Measurements from ENCODE around the gene CHORDC1.

The CHORDC1 gene

DNA sequence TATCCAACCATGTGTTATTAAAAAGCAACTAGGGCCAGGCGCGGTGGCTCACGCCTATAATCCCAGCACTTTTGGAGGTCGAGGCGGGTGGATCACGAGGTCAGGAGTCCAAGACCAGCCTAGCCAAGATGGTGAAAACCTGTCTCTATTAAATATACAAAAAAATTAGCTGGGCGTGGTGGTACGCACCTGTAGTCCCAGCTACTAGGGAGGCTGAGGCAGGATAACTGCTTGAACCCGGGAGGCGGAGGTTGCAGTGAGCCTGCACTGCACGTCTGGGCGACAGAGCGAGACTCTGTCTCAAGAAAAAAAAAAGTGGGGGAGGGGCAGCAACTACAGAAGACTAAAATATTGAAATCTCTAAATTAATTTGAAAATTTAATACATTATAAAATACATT is 18.4 kb downstream of the CHORDC1 start:
- DNase-seq (ENCODE audit: low read depth in 2 of 2) = no peak
- TF ChIP-seq CTCF (IDR thresholded peaks at IDR 0.05; ENCODE audit: low read depth, low read length) = no peak
- no peak overlapping the region for H3K4me3 ChIP-seq (replicated peaks in 1 of 2; ENCODE audit: low read depth in 2 of 2, low read length in 2 of 2)

GRCh38 chr11:90202342-90202741 is 20.5 kb downstream of the CHORDC1 start:
- no peak for DNase-seq (ENCODE audit: low read depth in 2 of 2)
- TF ChIP-seq CTCF (IDR thresholded peaks at IDR 0.05; ENCODE audit: low read depth, low read length) = no peak
- H3K4me3 ChIP-seq (replicated peaks in 1 of 2; ENCODE audit: low read depth in 2 of 2, low read length in 2 of 2) = no peak overlapping the region

DNA sequence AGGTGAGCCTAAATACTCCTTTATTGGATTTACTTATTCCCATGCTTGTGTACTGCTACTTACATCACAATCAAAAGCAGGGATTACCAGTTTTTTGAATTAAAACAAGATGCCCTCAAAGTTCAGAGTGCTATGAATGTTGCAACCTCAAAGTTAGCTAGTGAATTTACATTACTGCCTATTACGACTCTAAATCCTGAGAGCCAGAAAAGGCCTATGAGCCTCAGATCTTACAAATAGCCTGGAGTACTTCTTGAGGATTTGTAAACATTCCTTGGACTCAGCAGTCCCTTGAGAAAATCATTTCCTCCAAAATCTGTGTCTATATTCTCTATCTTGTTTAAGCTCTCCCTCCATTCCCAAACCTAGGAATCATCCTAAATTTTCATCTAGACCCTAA is 25.5 kb downstream of the CHORDC1 start:
- DNase-seq (ENCODE audit: low read depth in 2 of 2) = no peak

DNA sequence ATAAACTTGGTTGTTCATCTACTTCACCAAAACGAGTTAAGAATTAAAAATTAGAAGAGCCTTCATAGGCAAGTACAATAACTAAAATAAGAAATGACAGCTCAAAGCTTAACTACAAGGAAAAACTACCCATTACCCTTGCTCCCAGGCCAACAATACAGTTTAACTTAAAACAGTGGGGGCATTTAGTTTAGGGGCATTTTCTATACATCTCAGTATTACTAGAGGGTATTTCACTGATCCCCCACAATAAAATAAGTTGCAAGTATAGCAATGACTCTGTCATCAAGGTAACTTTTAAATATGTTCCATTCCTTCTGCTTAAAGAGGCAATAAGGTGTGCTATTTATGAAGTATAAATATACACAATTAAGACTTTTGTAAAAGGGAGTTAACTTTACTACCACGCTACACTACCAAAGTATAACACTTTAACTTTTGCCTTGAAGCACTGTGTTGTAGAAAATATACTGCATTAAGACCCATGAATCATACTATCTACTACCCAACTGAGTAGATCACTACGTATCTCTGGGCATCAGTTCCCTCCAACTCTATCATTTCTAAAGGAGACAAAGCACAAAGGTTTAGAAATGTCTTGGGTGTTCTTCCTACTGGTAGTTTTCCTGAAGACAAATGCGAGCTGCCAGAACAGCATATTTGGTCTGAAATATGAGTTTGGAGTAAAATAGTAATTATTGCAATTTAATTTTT is 29.8 kb downstream of the CHORDC1 start:
- TF ChIP-seq CTCF (IDR thresholded peaks at IDR 0.05; ENCODE audit: low read depth, low read length) = no peak
- H3K4me3 ChIP-seq (replicated peaks in 1 of 2; ENCODE audit: low read depth in 2 of 2, low read length in 2 of 2) = no peak overlapping the region
- no peak for DNase-seq (ENCODE audit: low read depth in 2 of 2)

More for the DNA sequence above, 25.5 kb downstream of the CHORDC1 start:
- TF ChIP-seq CTCF (IDR thresholded peaks at IDR 0.05; ENCODE audit: low read depth, low read length) = no peak
- H3K4me3 ChIP-seq (replicated peaks in 1 of 2; ENCODE audit: low read depth in 2 of 2, low read length in 2 of 2) = no peak overlapping the region

GRCh38 chr11:90189011-90189410 is 33.8 kb downstream of the CHORDC1 start:
- no peak for TF ChIP-seq CTCF (IDR thresholded peaks at IDR 0.05; ENCODE audit: low read depth, low read length)
- no peak overlapping the region for H3K4me3 ChIP-seq (replicated peaks in 1 of 2; ENCODE audit: low read depth in 2 of 2, low read length in 2 of 2)
- no peak for DNase-seq (ENCODE audit: low read depth in 2 of 2)

GRCh38 chr11:90187839-90188238 is 35.0 kb downstream of the CHORDC1 start:
- peak in 1 of 2 donors; percentile 6 for DNase-seq (ENCODE audit: low read depth in 2 of 2)
- no peak overlapping the region for H3K4me3 ChIP-seq (replicated peaks in 1 of 2; ENCODE audit: low read depth in 2 of 2, low read length in 2 of 2)
- no peak for TF ChIP-seq CTCF (IDR thresholded peaks at IDR 0.05; ENCODE audit: low read depth, low read length)

- TF ChIP-seq CTCF (IDR thresholded peaks at IDR 0.05; ENCODE audit: low read depth, low read length) = no peak
- DNase-seq (ENCODE audit: low read depth in 2 of 2) = no peak
- H3K4me3 ChIP-seq (replicated peaks in 1 of 2; ENCODE audit: low read depth in 2 of 2, low read length in 2 of 2) = no peak overlapping the region
Observed at GRCh38 chr11:90179923-90180322, 42.9 kb downstream of the CHORDC1 start.

Measured in cardiac fibroblast (primary cell).